Heart right ventricle (tissue), 16 donors: ENCODE results near the gene SDS. TPM values are rescaled to one million over a fixed set of nuclear protein-coding genes. Genes with fewer than 3 reads are reported as not detected.

ENCODE experiments used
- ATAC-seq, 8 donors: fragments of 200-7000 bp; cut with Tn5 transposase; one replicate each; pipeline ENCODE4 v1.9.1; 2020; ENCODE audit warnings: mild to moderate bottlenecking in 8 of 8, moderate library complexity in 8 of 8, moderate number of reproducible peaks in 1 of 8
- DNase-seq, 2 donors: peaks; one replicate each; pipeline ENCODE4 v3.0.0-alpha.2; 2020
- H3K27ac ChIP-seq, 10 donors: fragments of 200-600 bp; sonication (generic) in 2 of 10; one replicate each; pipeline versions ENCODE4 v1.5.0 to v1.8.0; 2020 to 2022; ENCODE audit warnings: mild to moderate bottlenecking in 3 of 10
- H3K27me3 ChIP-seq, 7 donors: fragments of 200-600 bp; one replicate each; pipeline ENCODE4 v1.8.0; 2021 to 2022; ENCODE audit warnings: mild to moderate bottlenecking in 2 of 7
- H3K36me3 ChIP-seq, 9 donors: fragments of 200-600 bp; sonication (generic) in 1 of 9; one replicate each; pipeline versions ENCODE4 v1.5.0 to v1.8.0; 2020 to 2022; ENCODE audit warnings: mild to moderate bottlenecking in 2 of 9
- H3K4me1 ChIP-seq, 9 donors: fragments of 200-600 bp; sonication (generic) in 1 of 9; one replicate each; pipeline versions ENCODE4 v1.5.0 to v1.8.0; 2020 to 2022; ENCODE audit warnings: mild to moderate bottlenecking in 4 of 9
- H3K4me3 ChIP-seq, 10 donors: fragments of 200-600 bp; sonication (generic) in 2 of 10; one replicate each; pipeline versions ENCODE4 v1.5.0 to v1.8.0; 2020 to 2022; ENCODE audit warnings: mild to moderate bottlenecking in 7 of 10, moderate library complexity in 2 of 10
- H3K9me3 ChIP-seq, 11 donors: fragments of 200-600 bp in 10 of 11; sonication (generic) in 2 of 11; one replicate each; pipeline versions ENCODE4 v1.5.0 to v1.8.0; 2013 to 2022; ENCODE audit warnings: mild to moderate bottlenecking in 2 of 11, control low read depth in 1 of 11, moderate library complexity in 1 of 11
- WGBS, 2 donors: extraction: QIAGEN DNeasy Blood & Tissue Kit; methylation state at CpG; one replicate each; pipeline ENCODE4 v1.1.7; 2013; ENCODE audit warnings: inconsistent platforms in 1 of 2; 5-methylcytosine and 5-hydroxymethylcytosine counted together
- intact Hi-C, 10 donors: fragments of 100-400 bp; cut with DNase I; formaldehyde crosslinking; loops; one replicate each; pipeline versions ENCODE4 v1.11.1 to v1.14.2; 2022
- polyA plus RNA-seq, 2 donors: library from polyadenylated mRNA; stranded (reverse); fragments of 200-250 nt; gene quantifications; one replicate each; pipeline ENCODE4 v1.2.3, GENCODE V29; 2013
- total RNA-seq, 10 donors: library from RNA; stranded (reverse); fragmentation: NEBNext Ultra II Directional in 3 of 10; extraction: Animal tissue kit (Norgen Biotek cat#: 25700) in 3 of 10; gene quantifications; one replicate each; pipeline versions ENCODE4 v1.2.1 to v1.2.4, GENCODE V29; 2021 to 2023
- TF ChIP-seq, protein P1 (sequence below), 9 donors: fragments of 200-600 bp; sonication (generic) in 2 of 9; IDR thresholded peaks; one replicate each; pipeline versions ENCODE4 v1.5.0 to v1.8.0; 2021 to 2022; ENCODE audit warnings: antibody characterized with exemption in 9 of 9, mild to moderate bottlenecking in 5 of 9, moderate library complexity in 1 of 9
- donor health status: Arrhythmogenic right ventricular cardiomyopathy.
- donor health status: ischemic (EF 13 %, LVEDD 7.1; RV severe dilation, severe dysfunction).
- donor health status: healthy with polysubstance abuse.
- donor health status: DM: no; HTN: yes; CAD: no.
- donor health status: DM: no; HTN: no; CAD: no.
- donor health status: ischemic (EF 25% LVEDD 6.9; RV normal size, moderate dysfunction).
- donor health status: ischemic (EF 25% LVEDD 5.7; RV mildly dilated, moderate dysfunction).
- donor health status: healthy.
- donor health status: DM: yes; HTN: yes; CAD: no.
- donor health status: Ischemic cardiomyopathy.
- donor health status: ischemic (EF 35%, LVEDD 5.7; RV mildly dilated, moderate dysfunction).
- donor health status: nonischemic (EF 11% LVEDD 7.7; RV severe dilation, severe dysfunction).
- donor health status: DM: yes; HTN: yes; CAD: no.
- donor health status: PGD.
- donor health status: ischemic (EF 29% LVEDD 5.4; RV normal size, mild dysfunction).
- donor health status: nonischemic (EF 23%, LVEDD 6.1; RV moderate dilation, normal function).

The SDS gene
- total and polyA plus RNA-seq, 12 donors, result 0.18 to 1.6 (median 0.33) TPM; not detected in 7

- H3K27ac ChIP-seq, result no peak overlapping the region
- peaks cover 0 to 85% (median 9%) of the 10 kb centered on the region in 9 donors for H3K36me3 ChIP-seq
- no peak for DNase-seq
- WGBS, 2 donors, result 97% methylated on average over 11 of the region's 11 CpGs
- H3K4me1 ChIP-seq, result no peaks in the 10 kb centered on the region
- intact Hi-C loops, result no loop called here
- TF ChIP-seq, protein P1, sequence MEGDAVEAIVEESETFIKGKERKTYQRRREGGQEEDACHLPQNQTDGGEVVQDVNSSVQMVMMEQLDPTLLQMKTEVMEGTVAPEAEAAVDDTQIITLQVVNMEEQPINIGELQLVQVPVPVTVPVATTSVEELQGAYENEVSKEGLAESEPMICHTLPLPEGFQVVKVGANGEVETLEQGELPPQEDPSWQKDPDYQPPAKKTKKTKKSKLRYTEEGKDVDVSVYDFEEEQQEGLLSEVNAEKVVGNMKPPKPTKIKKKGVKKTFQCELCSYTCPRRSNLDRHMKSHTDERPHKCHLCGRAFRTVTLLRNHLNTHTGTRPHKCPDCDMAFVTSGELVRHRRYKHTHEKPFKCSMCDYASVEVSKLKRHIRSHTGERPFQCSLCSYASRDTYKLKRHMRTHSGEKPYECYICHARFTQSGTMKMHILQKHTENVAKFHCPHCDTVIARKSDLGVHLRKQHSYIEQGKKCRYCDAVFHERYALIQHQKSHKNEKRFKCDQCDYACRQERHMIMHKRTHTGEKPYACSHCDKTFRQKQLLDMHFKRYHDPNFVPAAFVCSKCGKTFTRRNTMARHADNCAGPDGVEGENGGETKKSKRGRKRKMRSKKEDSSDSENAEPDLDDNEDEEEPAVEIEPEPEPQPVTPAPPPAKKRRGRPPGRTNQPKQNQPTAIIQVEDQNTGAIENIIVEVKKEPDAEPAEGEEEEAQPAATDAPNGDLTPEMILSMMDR (IDR thresholded peaks at IDR 0.05), result no peak
- no peak for ATAC-seq
- H3K9me3 ChIP-seq, result no peaks in the 10 kb centered on the region
- H3K27me3 ChIP-seq, result no peaks in the 10 kb centered on the region
- no peak overlapping the region for H3K4me3 ChIP-seq
Observed at GRCh38 chr12:113387631-113388030, 16.1 kb downstream of the SDS start.

DNA sequence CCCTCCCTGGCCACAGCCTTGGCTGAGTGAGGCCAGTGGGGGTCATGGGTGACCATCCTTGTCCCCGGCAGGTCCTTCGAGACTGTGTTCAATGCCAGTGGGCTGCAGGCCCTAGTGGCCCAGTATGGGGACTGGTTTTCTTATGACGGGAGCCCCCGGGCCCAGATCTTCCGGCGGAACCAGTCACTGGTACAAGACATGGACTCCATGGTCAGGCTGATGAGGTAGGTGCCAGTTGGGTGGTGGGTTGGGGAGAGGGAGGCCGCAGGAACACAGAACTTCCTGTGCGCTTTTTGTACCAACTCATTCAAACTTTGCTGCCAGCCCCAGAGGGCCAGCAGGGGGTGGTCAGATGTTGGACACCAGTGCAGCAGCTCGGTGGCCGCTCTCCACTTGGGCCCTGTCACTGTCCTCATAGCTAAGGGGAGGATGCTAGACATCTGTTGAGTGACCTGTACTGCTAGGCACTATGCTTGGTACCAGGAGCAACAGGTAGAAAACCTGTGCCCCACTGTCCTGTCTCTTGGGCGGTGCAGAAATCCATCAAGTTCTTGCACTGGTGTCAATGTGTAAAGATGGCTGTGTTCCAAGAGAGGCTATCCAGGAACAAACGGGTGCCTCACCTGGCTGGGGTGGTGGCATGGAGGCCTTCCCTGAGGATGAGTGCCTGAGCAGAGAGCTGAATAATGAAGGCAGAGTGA, 16.7 kb downstream of the SDS start:
- Histone ChIP-seq H3K9me3 (no peaks in the 10 kb centered on the region), H3K36me3 (peaks cover 0 to 89% (median 12%) of the 10 kb centered on the region in 9 donors), H3K4me1 (no peaks in the 10 kb centered on the region), H3K27ac (no peak overlapping the region), H3K4me3 (no peak overlapping the region), H3K27me3 (no peaks in the 10 kb centered on the region)
- TF ChIP-seq, protein P1 (IDR thresholded peaks at IDR 0.05), result no peak
- intact Hi-C loops, result no loop called here
- DNase-seq, result no peak
- ATAC-seq, result no peak
- WGBS, 2 donors, result 96 to 98% methylated on average over 12 of the region's 12 CpGs

DNA sequence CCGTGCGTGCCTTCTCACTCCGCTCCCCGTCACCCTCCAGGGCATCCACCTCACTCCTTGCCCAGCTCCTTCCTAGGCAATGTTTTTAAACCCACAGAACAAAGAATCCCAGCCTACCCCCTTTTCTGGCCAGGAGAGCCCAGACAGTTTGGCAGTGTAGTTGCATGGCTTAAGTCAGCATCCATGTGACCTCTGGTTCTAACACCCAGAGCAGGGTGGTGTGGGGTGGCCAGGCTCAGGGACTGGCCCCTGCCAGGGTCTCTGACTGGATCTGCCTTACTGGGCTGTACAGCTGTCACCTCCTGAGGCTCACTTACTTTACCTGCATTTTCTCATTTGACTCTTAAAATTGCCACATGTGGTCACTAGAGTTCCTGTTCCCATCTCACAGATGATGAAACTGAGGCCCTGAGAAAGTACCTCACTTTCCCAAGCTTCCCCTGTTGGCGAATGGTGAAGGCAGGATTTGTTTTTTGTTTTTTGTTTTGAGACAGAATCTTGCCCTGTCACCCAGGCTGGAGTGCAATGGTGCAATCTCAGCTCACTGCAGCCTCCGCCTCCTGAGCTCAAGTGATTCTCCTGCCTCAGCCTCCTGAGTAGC, 18.3 kb downstream of the SDS start:
- Histone ChIP-seq H3K4me1 (no peaks in the 10 kb centered on the region), H3K9me3 (no peaks in the 10 kb centered on the region), H3K27me3 (no peaks in the 10 kb centered on the region), H3K27ac (no peak overlapping the region), H3K4me3 (no peak overlapping the region), H3K36me3 (peaks cover 0 to 98% (median 25%) of the 10 kb centered on the region in 9 donors)
- WGBS, 2 donors, result 94 to 95% methylated on average over 6 of the region's 6 CpGs
- TF ChIP-seq, protein P1 (IDR thresholded peaks at IDR 0.05), result no peak
- DNase-seq (no peak), ATAC-seq (no peak)
- intact Hi-C loops, result no loop called here

- Histone ChIP-seq H3K4me1 (no peaks in the 10 kb centered on the region), H3K9me3 (no peaks in the 10 kb centered on the region), H3K4me3 (no peak overlapping the region), H3K27me3 (no peaks in the 10 kb centered on the region), H3K36me3 (peaks cover 0 to 97% (median 31%) of the 10 kb centered on the region in 9 donors), H3K27ac (no peak overlapping the region)
- no peak for DNase-seq
- ATAC-seq, result no peak
- intact Hi-C loops, result no loop called here
- TF ChIP-seq, protein P1 (IDR thresholded peaks at IDR 0.05), result no peak
- WGBS, 2 donors, result 89 to 94% methylated on average over 14 of the region's 14 CpGs
Observed at GRCh38 chr12:113384778-113385177, 18.9 kb downstream of the SDS start.
